Superior temporal gyrus (tissue), 1 donor: ENCODE results near the gene PON1.

Experiments used
- DNase-seq: peaks from one replicate; pipeline ENCODE4 v3.0.0-alpha.2; 2016; ENCODE audit errors: extremely low spot score

The PON1 gene

GRCh38 chr7:95317546-95317945 is 6.8 kb downstream of the PON1 start:
- no peak for DNase-seq

- DNase-seq: no peak
Observed at GRCh38 chr7:95316588-95316987, 7.7 kb downstream of the PON1 start.

- no peak for DNase-seq
Observed at GRCh38 chr7:95312561-95312960, 11.8 kb downstream of the PON1 start.

GRCh38 chr7:95311389-95311788 is 12.9 kb downstream of the PON1 start:
- DNase-seq: no peak

- no peak for DNase-seq
Observed at GRCh38 chr7:95309951-95310350, 14.4 kb downstream of the PON1 start.

- DNase-seq: no peak
Observed at GRCh38 chr7:95304990-95305389, 19.3 kb downstream of the PON1 start.

GRCh38 chr7:95303013-95303905 is 21.1 kb downstream of the PON1 start:
- DNase-seq: no peak

- no peak for DNase-seq
Observed at GRCh38 chr7:95298091-95298490, 26.2 kb downstream of the PON1 start.

GRCh38 chr7:95297041-95297440 is 27.3 kb downstream of the PON1 start:
- no peak for DNase-seq

- no peak for DNase-seq
Observed at GRCh38 chr7:95296456-95296855, 27.9 kb downstream of the PON1 start.

- no peak for DNase-seq
Observed at GRCh38 chr7:95295397-95295796, 28.9 kb downstream of the PON1 start.

- DNase-seq: no peak
Observed at GRCh38 chr7:95290166-95290830, 34.0 kb downstream of the PON1 start.

- DNase-seq: no peak
Observed at GRCh38 chr7:95286096-95286495, 38.2 kb downstream of the PON1 start.

- DNase-seq: no peak
Observed at GRCh38 chr7:95279417-95279816, 44.9 kb downstream of the PON1 start.

- no peak for DNase-seq
Observed at GRCh38 chr7:95276114-95276513, 48.2 kb downstream of the PON1 start.

- no peak for DNase-seq
Observed at GRCh38 chr7:95269640-95270039, 54.7 kb downstream of the PON1 start.

- no peak for DNase-seq
Observed at GRCh38 chr7:95267754-95268153, 56.6 kb downstream of the PON1 start.

GRCh38 chr7:95265634-95266033 is 58.7 kb downstream of the PON1 start:
- DNase-seq: no peak

GRCh38 chr7:95264363-95264891 is 59.9 kb downstream of the PON1 start:
- no peak for DNase-seq

- no peak for DNase-seq
Observed at GRCh38 chr7:95263785-95264362, 60.5 kb downstream of the PON1 start.

GRCh38 chr7:95262875-95263274 is 61.5 kb downstream of the PON1 start:
- DNase-seq: no peak

- no peak for DNase-seq
Observed at GRCh38 chr7:95261895-95262415, 62.4 kb downstream of the PON1 start.
